Measurements from ENCODE around the gene IFNL3. TPM values are rescaled to one million over a fixed set of nuclear protein-coding genes. Genes with fewer than 3 reads are reported as not detected.

IFNL3 gene
- polyA plus RNA-seq, 4 donors: not detected

DNA sequence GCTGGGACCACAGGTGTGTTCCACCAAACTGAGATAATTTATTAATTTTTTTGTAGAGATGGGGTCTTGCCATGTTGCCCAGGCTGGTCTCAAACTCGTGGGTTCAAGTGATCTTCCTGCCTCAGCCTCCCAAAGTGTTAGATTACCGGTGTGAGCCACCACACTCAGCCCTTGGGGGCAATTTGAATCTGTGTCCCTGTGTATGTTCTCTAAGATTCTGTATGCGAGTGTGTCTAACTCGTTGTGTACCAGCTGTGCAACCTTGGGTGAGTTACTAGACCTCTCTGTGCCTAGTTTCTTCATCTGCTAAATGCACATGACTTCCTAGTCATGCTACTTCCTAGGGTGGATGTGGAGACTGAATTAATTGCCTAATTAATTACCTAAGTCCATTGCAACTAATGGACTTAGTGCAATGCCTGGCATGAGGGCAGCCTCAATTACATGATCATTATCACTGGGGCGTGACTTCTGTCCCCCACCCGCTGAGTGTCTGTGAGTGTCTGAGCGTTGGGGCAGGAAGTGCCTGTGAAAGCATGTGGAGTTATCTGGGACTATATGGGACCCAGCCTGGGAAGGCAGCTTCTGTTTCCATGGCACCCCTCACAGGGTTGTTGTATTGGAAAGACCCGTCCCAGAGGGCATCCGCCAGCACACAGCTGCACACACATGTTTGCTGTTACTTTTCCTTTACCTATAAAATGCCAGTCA lies 49.8 kb downstream of the IFNL3 start:
- DNase-seq (ENCODE audit: low read depth in 4 of 4, low spot score in 2 of 4): no peak

GRCh38 chr19:39193803-39194202 lies 51.0 kb downstream of the IFNL3 start:
- no peak for DNase-seq (ENCODE audit: low read depth in 4 of 4, low spot score in 2 of 4)

Other genes starting within 250 kb of the IFNL3 start
- gene FBXO27, start 212.5 kb downstream of the IFNL3 start, polyA plus RNA-seq (ENCODE audit: insufficient read length in 4 of 4): 1 to 10 TPM; 6.1 to 9.8 (median 7.8) TPM
- gene ACP7, start 160.6 kb downstream of the IFNL3 start, polyA plus RNA-seq (ENCODE audit: insufficient read length in 4 of 4): 1 to 10 TPM in 1 of 4 donors, under 1 TPM in 3; 0.13 to 1.5 (median 0.56) TPM
- gene PAK4, start 119.2 kb downstream of the IFNL3 start, polyA plus RNA-seq (ENCODE audit: insufficient read length in 4 of 4): 10 to 100 TPM; 42.6 to 80.8 (median 71.0) TPM
- 1 to 10 TPM in 3 of 4 donors, under 1 TPM in 1; 0.99 to 4.0 (median 1.4) TPM for gene NCCRP1, start 48.0 kb downstream of the IFNL3 start, polyA plus RNA-seq (ENCODE audit: insufficient read length in 4 of 4)
- gene SYCN, start 40.7 kb downstream of the IFNL3 start, polyA plus RNA-seq (ENCODE audit: insufficient read length in 4 of 4): not detected
- under 1 TPM in 1 of 4 donors, not detected in 3; 0.09 TPM for gene IFNL4, start 3.9 kb upstream of the IFNL3 start, polyA plus RNA-seq (ENCODE audit: insufficient read length in 4 of 4)
- gene IFNL2, start 23.4 kb upstream of the IFNL3 start, polyA plus RNA-seq (ENCODE audit: insufficient read length in 4 of 4): not detected
- not detected for gene IFNL1, start 51.4 kb upstream of the IFNL3 start, polyA plus RNA-seq (ENCODE audit: insufficient read length in 4 of 4)
- 1 to 10 TPM in 3 of 4 donors, under 1 TPM in 1; 0.75 to 2.9 (median 2.1) TPM for gene LRFN1, start 75.9 kb upstream of the IFNL3 start, polyA plus RNA-seq (ENCODE audit: insufficient read length in 4 of 4)
- 10 to 100 TPM; 20.4 to 29.0 (median 25.2) TPM for gene GMFG, start 91.0 kb upstream of the IFNL3 start, polyA plus RNA-seq (ENCODE audit: insufficient read length in 4 of 4)
- gene SAMD4B, start 97.4 kb upstream of the IFNL3 start, polyA plus RNA-seq (ENCODE audit: insufficient read length in 4 of 4): 100 to 1,000 TPM in 3 of 4 donors, 10 to 100 TPM in 1; 86.6 to 165 (median 124) TPM
- 10 to 100 TPM; 65.6 to 74.3 (median 68.5) TPM for gene PAF1, start 146.1 kb upstream of the IFNL3 start, polyA plus RNA-seq (ENCODE audit: insufficient read length in 4 of 4)
- gene MED29, start 146.4 kb upstream of the IFNL3 start, polyA plus RNA-seq (ENCODE audit: insufficient read length in 4 of 4): 10 to 100 TPM; 38.4 to 44.9 (median 40.8) TPM
- 10 to 100 TPM; 18.0 to 77.6 (median 30.0) TPM for gene ZFP36, start 161.8 kb upstream of the IFNL3 start, polyA plus RNA-seq (ENCODE audit: insufficient read length in 4 of 4)
- gene PLEKHG2, start 167.7 kb upstream of the IFNL3 start, polyA plus RNA-seq (ENCODE audit: insufficient read length in 4 of 4): 100 to 1,000 TPM in 2 of 4 donors, 10 to 100 TPM in 2; 56.7 to 139 (median 101) TPM
- 1,000 to 10,000 TPM; 1,223 to 1,602 (median 1,296) TPM for gene RPS16, start 190.9 kb upstream of the IFNL3 start, polyA plus RNA-seq (ENCODE audit: insufficient read length in 4 of 4)
- gene SUPT5H, start 200.6 kb upstream of the IFNL3 start, polyA plus RNA-seq (ENCODE audit: insufficient read length in 4 of 4): 100 to 1,000 TPM; 107 to 161 (median 145) TPM
- gene TIMM50, start 235.8 kb upstream of the IFNL3 start, polyA plus RNA-seq (ENCODE audit: insufficient read length in 4 of 4): 10 to 100 TPM; 71.6 to 96.3 (median 87.8) TPM

All from left renal cortex interstitium (tissue), 4 donors.